Tibial artery (tissue), 4 donors: Measurements from ENCODE around the gene ARMC3.

Experiments
- DNase-seq, 2 donors: peaks; one replicate each; pipeline ENCODE4 v3.0.0-alpha.2; 2019
- H3K27ac ChIP-seq, 2 donors: fragments of 200-600 bp; sonication (generic) in 1 of 2; 1 replicate in 1 of 2; 2 replicates in 1 of 2; pipeline ENCODE4 v1.5.1; 2018 to 2019; ENCODE audit warnings: mild to moderate bottlenecking in 1 of 2
- H3K27me3 ChIP-seq, 2 donors: fragments of 200-600 bp; sonication (generic) in 1 of 2; one replicate each; pipeline versions ENCODE4 v1.5.1 to v1.6.0; 2016 to 2019
- H3K36me3 ChIP-seq, 3 donors: fragments of 200-600 bp; sonication (generic) in 2 of 3; one replicate each; pipeline ENCODE4 v1.5.1; 2016 to 2019; ENCODE audit warnings: mild to moderate bottlenecking in 2 of 3
- H3K4me1 ChIP-seq, 4 donors: fragments of 200-600 bp; sonication (generic) in 2 of 4; 1 replicate in 3 of 4; 2 replicates in 1 of 4; pipeline ENCODE4 v1.5.1; 2016 to 2019
- H3K4me3 ChIP-seq, 2 donors: fragments of 200-600 bp; sonication (generic) in 1 of 2; 1 replicate in 1 of 2; 2 replicates in 1 of 2; pipeline ENCODE4 v1.5.1; 2018 to 2019; ENCODE audit warnings: mild to moderate bottlenecking in 2 of 2
- H3K9me3 ChIP-seq, 3 donors: fragments of 200-600 bp; sonication (generic) in 1 of 3; one replicate each; pipeline ENCODE4 v1.5.1; 2016 to 2019
- intact Hi-C: fragments of 100-400 bp; cut with DNase I; formaldehyde crosslinking; loops from one replicate; pipeline ENCODE4 v1.15.0; 2023; ENCODE audit warnings: low total_unique reads
- TF ChIP-seq, protein P1 (sequence below), 2 experiments: fragments of 200-600 bp in 1 of 2; fragments of 450-650 bp in 1 of 2; IDR thresholded peaks; one replicate each; pipeline ENCODE4 v1.5.1; 2017 to 2019; ENCODE audit warnings: antibody characterized with exemption in 2 of 2, mild to moderate bottlenecking in 1 of 2, moderate library complexity in 1 of 2

The ARMC3 gene, protein sequence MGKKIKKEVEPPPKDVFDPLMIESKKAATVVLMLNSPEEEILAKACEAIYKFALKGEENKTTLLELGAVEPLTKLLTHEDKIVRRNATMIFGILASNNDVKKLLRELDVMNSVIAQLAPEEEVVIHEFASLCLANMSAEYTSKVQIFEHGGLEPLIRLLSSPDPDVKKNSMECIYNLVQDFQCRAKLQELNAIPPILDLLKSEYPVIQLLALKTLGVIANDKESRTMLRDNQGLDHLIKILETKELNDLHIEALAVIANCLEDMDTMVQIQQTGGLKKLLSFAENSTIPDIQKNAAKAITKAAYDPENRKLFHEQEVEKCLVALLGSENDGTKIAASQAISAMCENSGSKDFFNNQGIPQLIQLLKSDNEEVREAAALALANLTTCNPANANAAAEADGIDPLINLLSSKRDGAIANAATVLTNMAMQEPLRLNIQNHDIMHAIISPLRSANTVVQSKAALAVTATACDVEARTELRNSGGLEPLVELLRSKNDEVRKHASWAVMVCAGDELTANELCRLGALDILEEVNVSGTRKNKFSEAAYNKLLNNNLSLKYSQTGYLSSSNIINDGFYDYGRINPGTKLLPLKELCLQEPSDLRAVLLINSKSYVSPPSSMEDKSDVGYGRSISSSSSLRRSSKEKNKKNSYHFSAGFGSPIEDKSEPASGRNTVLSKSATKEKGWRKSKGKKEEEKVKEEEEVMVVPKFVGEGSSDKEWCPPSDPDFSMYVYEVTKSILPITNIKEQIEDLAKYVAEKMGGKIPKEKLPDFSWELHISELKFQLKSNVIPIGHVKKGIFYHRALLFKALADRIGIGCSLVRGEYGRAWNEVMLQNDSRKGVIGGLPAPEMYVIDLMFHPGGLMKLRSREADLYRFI

DNA sequence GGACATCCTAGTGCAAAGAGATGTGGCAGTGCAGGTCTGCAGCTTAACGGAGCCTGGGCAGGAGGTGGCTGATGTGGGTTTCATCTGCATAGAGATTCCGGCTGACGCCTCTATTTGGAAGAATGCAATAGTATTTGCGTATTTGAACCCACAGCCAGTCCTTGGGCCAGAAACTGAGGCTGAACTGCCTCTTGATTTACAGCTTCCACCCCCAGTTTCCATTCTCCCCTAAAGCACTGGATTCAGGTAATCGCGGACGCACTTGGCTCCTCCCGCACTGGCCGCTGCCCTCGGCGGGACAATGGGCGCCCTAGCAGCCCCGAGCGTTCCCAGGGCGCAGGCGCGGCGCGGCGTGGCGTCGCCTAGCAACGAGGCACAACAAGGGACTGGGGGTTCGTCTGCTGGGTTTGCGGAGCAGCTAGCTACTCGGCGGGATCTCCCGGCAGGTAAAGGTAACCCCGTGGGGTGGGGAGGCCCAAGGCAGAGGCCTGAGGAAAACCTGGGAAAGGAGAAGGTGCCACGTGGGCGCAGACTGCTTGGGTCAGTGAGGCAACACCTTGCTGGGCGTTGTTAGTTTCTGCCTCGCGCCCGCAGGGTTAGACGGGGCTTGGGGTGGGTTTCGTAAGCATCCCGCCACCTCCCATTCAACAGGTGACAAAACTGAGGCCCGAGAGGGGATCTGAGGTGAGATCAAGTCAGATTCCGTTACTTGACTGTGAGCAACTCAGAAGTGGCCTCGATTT is at the start of gene ARMC3:
TSS of gene ARMC3 (plus strand) at position 393 of the 743 bp plus-strand sequence. CDS start 3,944 bp downstream, outside the sequence.
- TF ChIP-seq, protein P1, sequence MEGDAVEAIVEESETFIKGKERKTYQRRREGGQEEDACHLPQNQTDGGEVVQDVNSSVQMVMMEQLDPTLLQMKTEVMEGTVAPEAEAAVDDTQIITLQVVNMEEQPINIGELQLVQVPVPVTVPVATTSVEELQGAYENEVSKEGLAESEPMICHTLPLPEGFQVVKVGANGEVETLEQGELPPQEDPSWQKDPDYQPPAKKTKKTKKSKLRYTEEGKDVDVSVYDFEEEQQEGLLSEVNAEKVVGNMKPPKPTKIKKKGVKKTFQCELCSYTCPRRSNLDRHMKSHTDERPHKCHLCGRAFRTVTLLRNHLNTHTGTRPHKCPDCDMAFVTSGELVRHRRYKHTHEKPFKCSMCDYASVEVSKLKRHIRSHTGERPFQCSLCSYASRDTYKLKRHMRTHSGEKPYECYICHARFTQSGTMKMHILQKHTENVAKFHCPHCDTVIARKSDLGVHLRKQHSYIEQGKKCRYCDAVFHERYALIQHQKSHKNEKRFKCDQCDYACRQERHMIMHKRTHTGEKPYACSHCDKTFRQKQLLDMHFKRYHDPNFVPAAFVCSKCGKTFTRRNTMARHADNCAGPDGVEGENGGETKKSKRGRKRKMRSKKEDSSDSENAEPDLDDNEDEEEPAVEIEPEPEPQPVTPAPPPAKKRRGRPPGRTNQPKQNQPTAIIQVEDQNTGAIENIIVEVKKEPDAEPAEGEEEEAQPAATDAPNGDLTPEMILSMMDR (IDR thresholded peaks at IDR 0.05): no peak
- H3K27me3 ChIP-seq: peaks cover 0 to 7% of the 10 kb centered on the region in 2 donors
- H3K36me3 ChIP-seq: no peaks in the 10 kb centered on the region
- DNase-seq: no peak
- peaks cover 0 to 29% (median 7%) of the 10 kb centered on the region in 4 donors for H3K4me1 ChIP-seq
- intact Hi-C loops: no loop called here
- no peaks in the 10 kb centered on the region for H3K9me3 ChIP-seq
- no peak within 1 kb of the TSS for H3K27ac ChIP-seq
- peak within 1 kb of the TSS; percentile 30 to 40 for H3K4me3 ChIP-seq

DNA sequence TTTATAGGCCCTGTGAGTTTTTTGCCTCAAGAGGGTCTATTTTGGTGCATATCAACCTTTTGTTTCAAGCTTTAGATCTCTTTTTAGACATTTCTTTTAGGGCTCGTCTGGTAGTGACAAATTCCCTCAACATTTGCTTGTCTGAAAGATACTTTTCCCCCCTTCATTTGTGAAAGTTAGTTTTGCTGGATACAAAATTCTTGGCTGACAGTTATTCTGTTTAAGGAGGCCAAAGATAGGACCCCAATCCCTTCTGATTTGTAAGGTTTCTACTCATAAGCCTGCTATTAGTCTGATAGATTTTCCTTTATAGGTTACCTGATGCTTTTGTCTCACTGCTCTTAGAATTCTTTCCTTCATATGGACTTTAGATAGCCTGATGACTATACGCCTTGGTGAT is 36.1 kb upstream of the ARMC3 start:
- no peaks in the 10 kb centered on the region for H3K36me3 ChIP-seq
- no peaks in the 10 kb centered on the region for H3K4me1 ChIP-seq
- DNase-seq: no peak
- intact Hi-C loops: no loop called here
- peaks cover 0 to 16% (median 11%) of the 10 kb centered on the region in 3 donors for H3K9me3 ChIP-seq
- no peak overlapping the region for H3K4me3 ChIP-seq
- H3K27me3 ChIP-seq: no peaks in the 10 kb centered on the region
- TF ChIP-seq, protein P1 (IDR thresholded peaks at IDR 0.05): no peak
- H3K27ac ChIP-seq: no peak overlapping the region

DNA sequence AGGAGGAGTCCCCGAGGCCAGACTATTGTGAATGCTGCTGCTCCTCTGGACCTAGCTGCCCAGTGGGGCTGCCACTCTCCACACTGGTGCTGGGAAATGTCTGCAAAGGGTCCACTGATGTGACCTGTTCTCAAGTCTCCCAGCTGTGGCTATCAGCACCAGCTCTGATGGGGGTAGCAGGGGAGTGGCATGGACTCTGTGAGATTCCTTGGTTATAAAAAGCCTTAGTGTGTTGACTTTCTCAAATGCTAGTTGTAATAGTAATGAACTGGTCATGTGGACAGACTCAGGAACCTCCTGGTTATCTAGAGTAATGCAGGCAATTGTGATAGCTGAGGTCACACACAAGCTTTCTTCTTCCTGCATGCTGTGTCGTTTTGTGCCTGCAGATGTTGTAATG is 34.1 kb upstream of the ARMC3 start:
- DNase-seq: no peak
- intact Hi-C loops: no loop called here
- TF ChIP-seq, protein P1 (IDR thresholded peaks at IDR 0.05): no peak
- Histone ChIP-seq H3K4me3 (no peak overlapping the region), H3K27ac (no peak overlapping the region), H3K9me3 (peaks cover 0 to 16% (median 11%) of the 10 kb centered on the region in 3 donors), H3K27me3 (no peaks in the 10 kb centered on the region), H3K4me1 (no peaks in the 10 kb centered on the region), H3K36me3 (no peaks in the 10 kb centered on the region)

DNA sequence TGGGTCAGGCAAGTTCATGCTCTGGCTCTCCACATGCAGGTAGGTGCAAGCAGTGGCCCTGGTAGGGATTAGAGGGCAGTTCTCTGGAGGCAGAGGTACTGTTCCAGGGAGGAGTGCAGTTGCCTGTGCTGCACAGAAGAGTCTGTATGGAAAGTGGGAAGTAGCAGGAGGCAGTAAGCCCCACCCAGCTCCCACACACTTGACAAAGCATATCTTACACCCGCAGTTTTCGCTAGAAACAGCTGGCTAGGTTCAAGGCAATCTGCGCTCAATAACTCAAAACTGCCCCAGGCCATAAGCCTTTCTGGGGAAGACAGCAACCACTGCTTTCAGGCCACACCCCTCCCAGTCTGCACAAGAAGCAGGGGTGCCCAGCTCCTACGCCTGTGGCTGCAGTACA is 33.1 kb upstream of the ARMC3 start:
- Histone ChIP-seq H3K4me3 (no peak overlapping the region), H3K36me3 (no peaks in the 10 kb centered on the region), H3K27ac (no peak overlapping the region), H3K27me3 (no peaks in the 10 kb centered on the region), H3K9me3 (peaks cover 0 to 16% (median 11%) of the 10 kb centered on the region in 3 donors), H3K4me1 (no peaks in the 10 kb centered on the region)
- DNase-seq: peak in 1 of 2 donors; percentile 20
- TF ChIP-seq, protein P1 (IDR thresholded peaks at IDR 0.05): no peak
- intact Hi-C loops: loop anchor here (5.0 kb wide), 1 partner anchor 842 kb away; no protein-coding TSS in a partner anchor

DNA sequence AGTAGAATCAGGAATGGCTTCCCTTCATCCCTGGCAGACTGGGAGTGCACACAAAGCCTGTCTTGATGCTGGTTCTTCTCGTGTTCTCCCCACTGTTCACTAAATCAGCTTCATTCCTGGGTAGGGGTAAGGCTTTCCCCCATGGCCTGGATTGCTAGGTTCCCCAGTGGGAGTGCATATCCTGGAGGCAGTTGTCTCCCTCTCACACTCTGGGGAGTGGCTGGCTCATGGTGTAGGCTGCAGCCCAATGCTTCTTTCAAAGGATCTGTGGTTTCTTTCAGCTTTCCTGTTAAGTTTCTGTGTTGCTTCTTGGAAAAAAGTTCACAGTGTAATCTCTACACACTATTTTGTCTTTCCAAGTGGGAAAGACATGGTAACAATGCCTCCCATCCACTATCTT is 32.6 kb upstream of the ARMC3 start:
- no peak for DNase-seq
- no peak overlapping the region for H3K27ac ChIP-seq
- intact Hi-C loops: loop anchor here (5.0 kb wide), 1 partner anchor 843 kb away; no protein-coding TSS in a partner anchor
- no peaks in the 10 kb centered on the region for H3K36me3 ChIP-seq
- no peak overlapping the region for H3K4me3 ChIP-seq
- no peaks in the 10 kb centered on the region for H3K4me1 ChIP-seq
- H3K9me3 ChIP-seq: peaks cover 0 to 16% (median 11%) of the 10 kb centered on the region in 3 donors
- no peaks in the 10 kb centered on the region for H3K27me3 ChIP-seq
- TF ChIP-seq, protein P1 (IDR thresholded peaks at IDR 0.05): no peak
